Chondrocyte (in vitro differentiated cells): ENCODE measurements around the gene DBI. TPM values are rescaled to one million over a fixed set of nuclear protein-coding genes. Genes with fewer than 3 reads are reported as not detected.

Source experiments
- DNase-seq: peaks from one replicate; pipeline ENCODE4 v3.0.0; 2021; ENCODE audit warnings: mixed read lengths, low spot score
- H3K27ac Mint-ChIP-seq: one replicate; pipeline ENCODE4 v1.8.0; 2021; ENCODE audit warnings: mild to moderate bottlenecking, moderate library complexity, mixed read lengths; ENCODE audit not compliant: unreplicated experiment
- H3K27me3 Mint-ChIP-seq: 2 replicates; pipeline ENCODE4 v1.8.0; 2021; ENCODE audit warnings: low read depth, mixed read lengths
- H3K36me3 Mint-ChIP-seq: 2 replicates; pipeline ENCODE4 v1.8.0; 2021; ENCODE audit warnings: low read depth, mixed read lengths
- H3K4me1 Mint-ChIP-seq: 2 replicates; pipeline ENCODE4 v1.8.0; 2021; ENCODE audit warnings: low read depth, mild to moderate bottlenecking, mixed read lengths
- H3K4me3 Mint-ChIP-seq: one replicate; pipeline ENCODE4 v1.8.0; 2021; ENCODE audit warnings: mild to moderate bottlenecking, moderate library complexity, mixed read lengths; ENCODE audit not compliant: unreplicated experiment
- H3K9me3 Mint-ChIP-seq: 2 replicates; pipeline ENCODE4 v1.8.0; 2021; ENCODE audit warnings: low read depth, mixed read lengths
- CTCF ChIP-seq: fragments of 200-600 bp; sonication (generic); IDR thresholded peaks from 2 replicates; pipeline ENCODE4 v1.5.0; 2021; ENCODE audit warnings: antibody characterized with exemption, mild to moderate bottlenecking, moderate library complexity
- long read RNA-seq: library from polyadenylated mRNA; stranded (forward); transcript quantifications from one replicate; pipeline ENCODE4 v2.0.0, GENCODE V29; 2021
- total RNA-seq: library from RNA; stranded (reverse); gene quantifications from 3 replicates; pipeline ENCODE4 v1.2.1, GENCODE V29; 2021

DBI gene
- 72.9 to 73.8 TPM (median 73.8 TPM) in 3 replicates for total RNA-seq
- long read RNA-seq, transcript DBI-202 (4 exons, 637 nt) = major isoform, 110 of 117 reads
- long read RNA-seq, partial matches to known transcripts = 0 of 117 reads
- long read RNA-seq, other reads (novel, unspliced or antisense) = 4 of 117 reads

- Mint-ChIP-seq H3K27me3 (no peaks in the 10 kb centered on the region), H3K9me3 (no peaks in the 10 kb centered on the region), H3K4me1 (peaks cover 27% of the 10 kb centered on the region), H3K4me3 (peak within 1 kb of the TSS; percentile 100), H3K36me3 (peaks cover 19% of the 10 kb centered on the region), H3K27ac (peak within 1 kb of the TSS; percentile 95)
- DNase-seq = peak; percentile 96
- no peak for TF ChIP-seq CTCF
Measured at GRCh38 chr2:119366649-119367471, at the start of gene DBI, which contains the start of gene C2orf76. Gene DBI, plus strand, starts transcription at chr2:119366977. Its CDS starts 75 bp downstream, at chr2:119367052. Gene C2orf76, minus strand, starts transcription at chr2:119366834. Its CDS starts 26,875 bp downstream, at chr2:119339959.

DNA sequence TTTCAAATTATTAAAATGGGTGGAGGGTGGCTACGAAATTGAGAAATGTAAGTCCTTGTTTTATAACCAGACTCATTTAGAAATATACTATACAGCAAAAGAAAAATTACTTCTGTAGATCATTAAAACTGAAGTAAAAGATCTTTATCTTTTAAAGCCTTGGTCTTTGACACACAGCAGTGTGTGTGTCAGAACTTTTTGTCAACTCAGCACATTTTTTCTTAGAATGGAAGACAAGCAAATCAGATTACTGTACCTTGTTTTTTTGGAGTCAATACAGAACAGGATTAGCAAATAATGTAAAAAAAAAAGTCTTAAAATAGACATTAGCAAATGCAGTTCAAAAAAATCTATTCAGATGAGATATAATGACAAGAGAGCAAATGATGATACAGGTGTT, 49.2 kb upstream of the DBI start:
- Mint-ChIP-seq H3K9me3 (peaks cover 6% of the 10 kb centered on the region), H3K4me1 (peaks cover 8% of the 10 kb centered on the region), H3K27ac (no peak overlapping the region), H3K27me3 (no peaks in the 10 kb centered on the region), H3K36me3 (peaks cover 3% of the 10 kb centered on the region), H3K4me3 (no peak overlapping the region)
- no peak for DNase-seq
- TF ChIP-seq CTCF = no peak

- H3K36me3 Mint-ChIP-seq = peaks cover 3% of the 10 kb centered on the region
- H3K4me1 Mint-ChIP-seq = peaks cover 8% of the 10 kb centered on the region
- no peak overlapping the region for H3K4me3 Mint-ChIP-seq
- H3K27me3 Mint-ChIP-seq = no peaks in the 10 kb centered on the region
- no peak for TF ChIP-seq CTCF
- no peak for DNase-seq
- H3K9me3 Mint-ChIP-seq = peaks cover 3% of the 10 kb centered on the region
- H3K27ac Mint-ChIP-seq = no peak overlapping the region
Measured at GRCh38 chr2:119319593-119319992, 47.2 kb upstream of the DBI start.

DNA sequence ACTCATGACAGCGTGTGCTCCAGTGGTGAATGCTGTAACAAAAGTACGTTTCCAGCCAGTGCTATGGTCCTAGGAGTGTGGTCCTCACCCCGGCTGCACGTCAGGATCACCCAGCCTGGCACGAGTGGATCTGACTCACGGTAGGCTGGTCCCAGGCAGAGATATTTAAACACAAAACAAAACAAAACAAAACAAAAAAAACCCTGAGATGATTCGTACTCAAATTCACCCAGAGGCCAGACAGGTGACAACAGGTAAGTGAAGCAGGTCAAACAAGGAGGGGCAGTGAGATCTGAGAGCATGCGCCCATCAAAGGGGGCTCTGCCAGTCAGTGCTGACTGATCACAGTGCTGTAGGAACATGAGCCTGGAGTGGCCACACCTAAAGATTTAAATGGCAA, 43.3 kb upstream of the DBI start:
- TF ChIP-seq CTCF = no peak
- no peaks in the 10 kb centered on the region for H3K27me3 Mint-ChIP-seq
- peaks cover 1% of the 10 kb centered on the region for H3K36me3 Mint-ChIP-seq
- no peak for DNase-seq
- no peaks in the 10 kb centered on the region for H3K4me1 Mint-ChIP-seq
- H3K9me3 Mint-ChIP-seq = no peaks in the 10 kb centered on the region
- H3K4me3 Mint-ChIP-seq = no peak overlapping the region
- H3K27ac Mint-ChIP-seq = no peak overlapping the region

DNA sequence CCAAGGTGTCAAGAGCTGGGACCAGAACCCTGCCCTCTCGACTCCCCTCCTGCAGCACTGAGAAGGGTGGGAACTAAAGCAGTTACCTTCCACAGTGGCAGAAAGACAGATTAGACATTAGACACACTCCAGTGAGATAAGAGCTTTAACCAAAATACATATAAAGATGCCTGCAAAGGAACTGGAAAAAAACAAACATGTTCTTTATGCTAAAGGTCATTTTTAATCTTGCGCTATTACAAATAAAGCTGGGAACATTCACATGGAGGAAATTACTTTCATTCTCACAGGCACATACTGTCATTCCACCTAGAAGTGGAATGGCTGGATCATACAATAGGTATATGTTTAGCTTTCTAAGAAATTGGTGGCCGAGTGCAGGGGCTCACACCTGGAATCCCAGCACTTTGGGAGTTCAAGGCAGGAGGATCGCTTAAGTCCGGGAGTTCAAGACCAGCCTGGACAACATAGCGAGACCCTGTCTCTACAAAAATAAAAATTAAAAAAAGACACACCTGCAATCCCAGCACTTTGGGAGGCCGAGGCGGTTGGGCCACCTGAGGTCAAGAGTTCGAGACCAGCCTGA, 42.0 kb upstream of the DBI start:
- no peak overlapping the region for H3K27ac Mint-ChIP-seq
- H3K4me1 Mint-ChIP-seq = no peaks in the 10 kb centered on the region
- TF ChIP-seq CTCF = no peak
- no peak for DNase-seq
- peaks cover 1% of the 10 kb centered on the region for H3K36me3 Mint-ChIP-seq
- no peaks in the 10 kb centered on the region for H3K27me3 Mint-ChIP-seq
- no peak overlapping the region for H3K4me3 Mint-ChIP-seq
- no peaks in the 10 kb centered on the region for H3K9me3 Mint-ChIP-seq
